Measurements from ENCODE around the gene TBC1D25. TPM values are rescaled to one million over a fixed set of nuclear protein-coding genes. Genes with fewer than 3 reads are reported as not detected.

The TBC1D25 gene
- total RNA-seq, 1 experiment from 2014 or later: 7.5 TPM

DNA sequence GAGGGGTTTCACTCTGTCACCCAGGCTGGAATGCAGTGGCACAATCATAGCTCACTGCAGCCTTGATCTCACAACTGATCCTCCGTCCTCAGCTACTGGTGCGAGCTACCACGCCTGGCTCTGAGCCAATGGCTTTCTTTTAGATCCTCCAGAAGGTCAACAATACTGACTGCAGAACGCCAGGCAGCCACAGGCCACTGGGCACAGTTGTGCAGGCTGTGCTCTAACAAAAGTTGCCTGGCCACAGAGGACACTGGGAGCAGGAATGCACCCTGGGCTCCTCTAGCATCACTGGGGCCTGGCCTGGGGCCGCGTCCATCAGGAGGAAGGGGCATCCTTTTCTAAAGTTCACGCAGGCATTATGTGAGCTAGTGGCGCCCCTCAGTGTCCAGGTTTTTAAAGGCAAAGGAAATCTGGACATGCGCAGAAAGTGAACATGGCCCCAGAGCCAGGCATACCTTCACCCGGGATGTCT is 45.6 kb upstream of the TBC1D25 start (continued):
- TF ChIP-seq, protein P1, sequence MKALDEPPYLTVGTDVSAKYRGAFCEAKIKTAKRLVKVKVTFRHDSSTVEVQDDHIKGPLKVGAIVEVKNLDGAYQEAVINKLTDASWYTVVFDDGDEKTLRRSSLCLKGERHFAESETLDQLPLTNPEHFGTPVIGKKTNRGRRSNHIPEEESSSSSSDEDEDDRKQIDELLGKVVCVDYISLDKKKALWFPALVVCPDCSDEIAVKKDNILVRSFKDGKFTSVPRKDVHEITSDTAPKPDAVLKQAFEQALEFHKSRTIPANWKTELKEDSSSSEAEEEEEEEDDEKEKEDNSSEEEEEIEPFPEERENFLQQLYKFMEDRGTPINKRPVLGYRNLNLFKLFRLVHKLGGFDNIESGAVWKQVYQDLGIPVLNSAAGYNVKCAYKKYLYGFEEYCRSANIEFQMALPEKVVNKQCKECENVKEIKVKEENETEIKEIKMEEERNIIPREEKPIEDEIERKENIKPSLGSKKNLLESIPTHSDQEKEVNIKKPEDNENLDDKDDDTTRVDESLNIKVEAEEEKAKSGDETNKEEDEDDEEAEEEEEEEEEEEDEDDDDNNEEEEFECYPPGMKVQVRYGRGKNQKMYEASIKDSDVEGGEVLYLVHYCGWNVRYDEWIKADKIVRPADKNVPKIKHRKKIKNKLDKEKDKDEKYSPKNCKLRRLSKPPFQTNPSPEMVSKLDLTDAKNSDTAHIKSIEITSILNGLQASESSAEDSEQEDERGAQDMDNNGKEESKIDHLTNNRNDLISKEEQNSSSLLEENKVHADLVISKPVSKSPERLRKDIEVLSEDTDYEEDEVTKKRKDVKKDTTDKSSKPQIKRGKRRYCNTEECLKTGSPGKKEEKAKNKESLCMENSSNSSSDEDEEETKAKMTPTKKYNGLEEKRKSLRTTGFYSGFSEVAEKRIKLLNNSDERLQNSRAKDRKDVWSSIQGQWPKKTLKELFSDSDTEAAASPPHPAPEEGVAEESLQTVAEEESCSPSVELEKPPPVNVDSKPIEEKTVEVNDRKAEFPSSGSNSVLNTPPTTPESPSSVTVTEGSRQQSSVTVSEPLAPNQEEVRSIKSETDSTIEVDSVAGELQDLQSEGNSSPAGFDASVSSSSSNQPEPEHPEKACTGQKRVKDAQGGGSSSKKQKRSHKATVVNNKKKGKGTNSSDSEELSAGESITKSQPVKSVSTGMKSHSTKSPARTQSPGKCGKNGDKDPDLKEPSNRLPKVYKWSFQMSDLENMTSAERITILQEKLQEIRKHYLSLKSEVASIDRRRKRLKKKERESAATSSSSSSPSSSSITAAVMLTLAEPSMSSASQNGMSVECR (CRISPR knock-in tag; IDR thresholded peaks at IDR 0.05; ENCODE audit: borderline replicate concordance): no peak
- TF ChIP-seq FOXJ3 (CRISPR knock-in tag; IDR thresholded peaks at IDR 0.05; ENCODE audit: borderline replicate concordance) (no peak), ZNF423 (CRISPR knock-in tag; IDR thresholded peaks at IDR 0.05) (no peak), EMX1 (CRISPR knock-in tag; IDR thresholded peaks at IDR 0.05) (no peak)
- TF ChIP-seq, protein P2, sequence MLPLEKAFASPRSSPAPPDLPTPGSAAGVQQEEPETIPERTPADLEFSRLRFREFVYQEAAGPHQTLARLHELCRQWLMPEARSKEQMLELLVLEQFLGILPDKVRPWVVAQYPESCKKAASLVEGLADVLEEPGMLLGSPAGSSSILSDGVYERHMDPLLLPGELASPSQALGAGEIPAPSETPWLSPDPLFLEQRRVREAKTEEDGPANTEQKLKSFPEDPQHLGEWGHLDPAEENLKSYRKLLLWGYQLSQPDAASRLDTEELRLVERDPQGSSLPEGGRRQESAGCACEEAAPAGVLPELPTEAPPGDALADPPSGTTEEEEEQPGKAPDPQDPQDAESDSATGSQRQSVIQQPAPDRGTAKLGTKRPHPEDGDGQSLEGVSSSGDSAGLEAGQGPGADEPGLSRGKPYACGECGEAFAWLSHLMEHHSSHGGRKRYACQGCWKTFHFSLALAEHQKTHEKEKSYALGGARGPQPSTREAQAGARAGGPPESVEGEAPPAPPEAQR (CRISPR knock-in tag; IDR thresholded peaks at IDR 0.05): no peak

- TF ChIP-seq FOXK1 (CRISPR knock-in tag; IDR thresholded peaks at IDR 0.05) (no peak), NR2C2 (CRISPR knock-in tag; IDR thresholded peaks at IDR 0.05) (no peak), ZNF138 (CRISPR knock-in tag; conservative IDR thresholded peaks at IDR 0.05) (no peak), TEAD4 (CRISPR knock-in tag; IDR thresholded peaks at IDR 0.05) (no peak), ATF2 (CRISPR knock-in tag; IDR thresholded peaks at IDR 0.05; ENCODE audit: borderline replicate concordance, low read depth) (no peak), NR1H2 (CRISPR knock-in tag; IDR thresholded peaks at IDR 0.05) (no peak), ETV6 (CRISPR knock-in tag; IDR thresholded peaks at IDR 0.05) (no peak)
- TF ChIP-seq, protein P3, sequence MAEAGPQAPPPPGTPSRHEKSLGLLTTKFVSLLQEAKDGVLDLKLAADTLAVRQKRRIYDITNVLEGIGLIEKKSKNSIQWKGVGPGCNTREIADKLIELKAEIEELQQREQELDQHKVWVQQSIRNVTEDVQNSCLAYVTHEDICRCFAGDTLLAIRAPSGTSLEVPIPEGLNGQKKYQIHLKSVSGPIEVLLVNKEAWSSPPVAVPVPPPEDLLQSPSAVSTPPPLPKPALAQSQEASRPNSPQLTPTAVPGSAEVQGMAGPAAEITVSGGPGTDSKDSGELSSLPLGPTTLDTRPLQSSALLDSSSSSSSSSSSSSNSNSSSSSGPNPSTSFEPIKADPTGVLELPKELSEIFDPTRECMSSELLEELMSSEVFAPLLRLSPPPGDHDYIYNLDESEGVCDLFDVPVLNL (CRISPR knock-in tag; IDR thresholded peaks at IDR 0.05; ENCODE audit: borderline replicate concordance, low read depth): no peak
- Mint-ChIP-seq H3K36me3 (no peaks in the 10 kb centered on the region), H3K27me3 (ENCODE audit: low read depth) (no peaks in the 10 kb centered on the region), H3K4me3 (no peak overlapping the region), H3K4me1 (no peaks in the 10 kb centered on the region), H3K9me3 (no peaks in the 10 kb centered on the region), H3K27ac (no peak overlapping the region)
- no peak for ATAC-seq
- no peak for DNase-seq (ENCODE audit: low spot score)
- CTCF ChIA-PET: no interaction called here
- POLR2A ChIA-PET: no interaction called here
Observed at GRCh38 chrX:48496660-48497059, 42.9 kb upstream of the TBC1D25 start.

- H3K4me3 Mint-ChIP-seq: no peak overlapping the region
- ATAC-seq: no peak
- CTCF ChIA-PET: no interaction called here
- POLR2A ChIA-PET: no interaction called here
- DNase-seq (ENCODE audit: low spot score): no peak
- H3K27me3 Mint-ChIP-seq (ENCODE audit: low read depth): no peaks in the 10 kb centered on the region
- no peaks in the 10 kb centered on the region for H3K9me3 Mint-ChIP-seq
- H3K4me1 Mint-ChIP-seq: no peaks in the 10 kb centered on the region
- no peak overlapping the region for H3K27ac Mint-ChIP-seq
- H3K36me3 Mint-ChIP-seq: no peaks in the 10 kb centered on the region
- TF ChIP-seq ZNF532 (CRISPR knock-in tag; IDR thresholded peaks at IDR 0.05; ENCODE audit: borderline replicate concordance): no peak
- TF ChIP-seq, protein P4, sequence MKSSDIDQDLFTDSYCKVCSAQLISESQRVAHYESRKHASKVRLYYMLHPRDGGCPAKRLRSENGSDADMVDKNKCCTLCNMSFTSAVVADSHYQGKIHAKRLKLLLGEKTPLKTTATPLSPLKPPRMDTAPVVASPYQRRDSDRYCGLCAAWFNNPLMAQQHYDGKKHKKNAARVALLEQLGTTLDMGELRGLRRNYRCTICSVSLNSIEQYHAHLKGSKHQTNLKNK (CRISPR knock-in tag; IDR thresholded peaks at IDR 0.05): no peak
- no peak for TF ChIP-seq NFE2L1 (CRISPR knock-in tag; IDR thresholded peaks at IDR 0.05)
- TF ChIP-seq EMX1 (CRISPR knock-in tag; IDR thresholded peaks at IDR 0.05): no peak
- no peak for TF ChIP-seq NR2C2 (CRISPR knock-in tag; IDR thresholded peaks at IDR 0.05)
- TF ChIP-seq GRHL2 (CRISPR knock-in tag; IDR thresholded peaks at IDR 0.05; ENCODE audit: insufficient replicate concordance, severe bottlenecking): no peak
- TF ChIP-seq MLX (CRISPR knock-in tag; IDR thresholded peaks at IDR 0.05): no peak
Observed at GRCh38 chrX:48497871-48498270, 41.6 kb upstream of the TBC1D25 start.

Measured in WTC11 (cell line).